GM23338 (cell line): ENCODE results near the gene DDX54. TPM values are rescaled to one million over a fixed set of nuclear protein-coding genes. Genes with fewer than 3 reads are reported as not detected.

Experiments
- ATAC-seq: fragments of 200-7000 bp; cut with Tn5 transposase; 3 replicates; pipeline ENCODE4 v1.9.1; 2020
- DNase-seq: peaks from one replicate; pipeline ENCODE4 v3.0.0-alpha.2; 2015; ENCODE audit warnings: low spot score
- H2AFZ ChIP-seq: fragments of 200-600 bp; sonication (generic); 2 replicates; pipeline ENCODE4 v1.8.0; 2016; ENCODE audit warnings: antibody characterized with exemption, mild to moderate bottlenecking, moderate library complexity
- H3F3A ChIP-seq: fragments of 200-600 bp; sonication (generic); replicated peaks from 2 replicates; pipeline ENCODE4 v1.8.0; 2017; ENCODE audit warnings: antibody characterized with exemption, mixed run types, low read depth
- H3K27ac ChIP-seq: fragments of 200-600 bp; sonication (generic); 2 replicates; pipeline ENCODE4 v1.6.1; 2016; ENCODE audit warnings: low read depth
- H3K27me3 ChIP-seq: fragments of 200-600 bp; sonication (generic); 2 replicates; pipeline ENCODE4 v1.8.0; 2016; ENCODE audit warnings: mild to moderate bottlenecking, mixed run types, moderate library complexity; ENCODE audit not compliant: insufficient read depth
- H3K36me3 ChIP-seq: fragments of 200-600 bp; sonication (generic); 2 replicates; pipeline ENCODE4 v1.8.0; 2016; ENCODE audit warnings: mild to moderate bottlenecking; ENCODE audit not compliant: insufficient read depth
- H3K4me1 ChIP-seq: fragments of 200-600 bp; sonication (generic); 2 replicates; pipeline ENCODE4 v1.8.0; 2016; ENCODE audit warnings: mild to moderate bottlenecking, moderate library complexity; ENCODE audit not compliant: insufficient read depth
- H3K4me2 ChIP-seq: fragments of 200-600 bp; sonication (generic); 2 replicates; pipeline ENCODE4 v1.7.1; 2017; ENCODE audit warnings: mixed run types
- H3K4me3 ChIP-seq: fragments of 200-600 bp; sonication (generic); 2 replicates; pipeline ENCODE4 v1.6.1; 2016; ENCODE audit warnings: mixed run types
- H3K79me2 ChIP-seq: fragments of 200-600 bp; sonication (generic); replicated peaks from 2 replicates; pipeline ENCODE4 v1.8.0; 2017; ENCODE audit warnings: mild to moderate bottlenecking; ENCODE audit not compliant: insufficient read depth
- H3K9me2 ChIP-seq: fragments of 200-600 bp; sonication (generic); 2 replicates; pipeline ENCODE4 v1.8.0; 2017; ENCODE audit not compliant: insufficient read depth
- H4K20me1 ChIP-seq: fragments of 200-600 bp; sonication (generic); replicated peaks from 2 replicates; pipeline ENCODE4 v1.8.0; 2017; ENCODE audit warnings: mild to moderate bottlenecking; ENCODE audit not compliant: insufficient read depth
- H3K27ac Mint-ChIP-seq: 2 replicates; pipeline ENCODE4 v1.8.0; 2020; ENCODE audit warnings: inconsistent platforms, mild to moderate bottlenecking, moderate library complexity, mixed read lengths
- H3K27me3 Mint-ChIP-seq: 3 replicates; pipeline ENCODE4 v1.8.0; 2022; ENCODE audit warnings: low read depth, mild to moderate bottlenecking, moderate library complexity, mixed read lengths, inconsistent platforms; ENCODE audit not compliant: insufficient read depth, poor library complexity
- H3K36me3 Mint-ChIP-seq: 3 replicates; pipeline ENCODE4 v1.8.0; 2021; ENCODE audit warnings: low read depth, mild to moderate bottlenecking, inconsistent platforms, moderate library complexity, mixed read lengths
- H3K4me1 Mint-ChIP-seq: 3 replicates; pipeline ENCODE4 v1.8.0; 2020; ENCODE audit warnings: mild to moderate bottlenecking, inconsistent platforms, mixed read lengths
- H3K4me3 Mint-ChIP-seq: 3 replicates; pipeline ENCODE4 v1.8.0; 2021; ENCODE audit warnings: moderate library complexity, mild to moderate bottlenecking, inconsistent platforms, mixed read lengths
- H3K9me3 Mint-ChIP-seq: 3 replicates; pipeline ENCODE4 v1.8.0; 2020; ENCODE audit warnings: moderate library complexity, mild to moderate bottlenecking, inconsistent platforms, mixed read lengths
- CREB1 ChIP-seq: fragments of 250-450 bp; sonication (Bioruptor Pico); IDR thresholded peaks from 2 replicates; pipeline ENCODE4 v1.5.0; 2020; ENCODE audit warnings: low read depth, mild to moderate bottlenecking, moderate library complexity
- EZH2 ChIP-seq: fragments of 200-600 bp; sonication (generic); IDR thresholded peaks from one replicate; pipeline ENCODE4 v1.8.0; 2017; ENCODE audit warnings: antibody characterized with exemption, mild to moderate bottlenecking, low read depth; ENCODE audit not compliant: unreplicated experiment
- EZH2phosphoT487 ChIP-seq: fragments of 200-600 bp; sonication (generic); IDR thresholded peaks from one replicate; pipeline ENCODE4 v1.8.1; 2018; ENCODE audit warnings: antibody characterized with exemption; ENCODE audit not compliant: unreplicated experiment
- JUNB ChIP-seq: IDR thresholded peaks from one replicate; pipeline ENCODE4 v1.6.1; 2016; ENCODE audit warnings: antibody characterized with exemption; ENCODE audit not compliant: unreplicated experiment
- POLR2AphosphoS5 ChIP-seq: IDR thresholded peaks from 2 replicates; pipeline ENCODE4 v1.6.1; 2016; ENCODE audit warnings: antibody characterized with exemption, low read depth
- ZNF331 ChIP-seq: fragments of 250-450 bp; sonication (Bioruptor Pico); IDR thresholded peaks from 2 replicates; pipeline ENCODE4 v1.5.0; 2020; ENCODE audit warnings: low read depth, mild to moderate bottlenecking, moderate library complexity
- ZNF462 ChIP-seq: fragments of 250-450 bp; sonication (Bioruptor Pico); IDR thresholded peaks from 2 replicates; pipeline ENCODE4 v1.5.0; 2020; ENCODE audit warnings: mild to moderate bottlenecking, moderate library complexity
- polyA plus RNA-seq: library from polyadenylated mRNA; unstranded; fragments of >200 nt; fragmentation: Nextera tagmentation; extraction: Ambion mirVana; gene quantifications from 2 replicates; pipeline ENCODE4 v1.2.1, GENCODE V29; 2016
- total RNA-seq: library from RNA; depleted of rRNA; stranded (reverse); fragments of >200 nt; shearing (Covaris generic); gene quantifications from 2 replicates; pipeline ENCODE4 v1.2.3, GENCODE V29; 2014
- TF ChIP-seq, protein P1 (sequence below): IDR thresholded peaks from 2 replicates; pipeline ENCODE4 v1.6.1; 2016; ENCODE audit warnings: antibody characterized with exemption
- TF ChIP-seq, protein P2 (sequence below), 2 experiments: fragments of 200-600 bp in 1 of 2; sonication (generic) in 1 of 2; conservative IDR thresholded peaks; 2 replicates each; pipeline versions ENCODE4 v1.5.1 to v1.6.1; 2016 to 2017; ENCODE audit warnings: antibody characterized with exemption in 2 of 2, low read depth in 2 of 2, mild to moderate bottlenecking in 2 of 2, moderate library complexity in 1 of 2

Gene DDX54
- total and polyA plus RNA-seq, 2 experiments from 2014 or later: 84.1 to 89.4 TPM

- TF ChIP-seq, protein P1, sequence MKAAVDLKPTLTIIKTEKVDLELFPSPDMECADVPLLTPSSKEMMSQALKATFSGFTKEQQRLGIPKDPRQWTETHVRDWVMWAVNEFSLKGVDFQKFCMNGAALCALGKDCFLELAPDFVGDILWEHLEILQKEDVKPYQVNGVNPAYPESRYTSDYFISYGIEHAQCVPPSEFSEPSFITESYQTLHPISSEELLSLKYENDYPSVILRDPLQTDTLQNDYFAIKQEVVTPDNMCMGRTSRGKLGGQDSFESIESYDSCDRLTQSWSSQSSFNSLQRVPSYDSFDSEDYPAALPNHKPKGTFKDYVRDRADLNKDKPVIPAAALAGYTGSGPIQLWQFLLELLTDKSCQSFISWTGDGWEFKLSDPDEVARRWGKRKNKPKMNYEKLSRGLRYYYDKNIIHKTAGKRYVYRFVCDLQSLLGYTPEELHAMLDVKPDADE: no peak
- TF ChIP-seq EZH2phosphoT487 (no peak), EZH2 (no peak)
- TF ChIP-seq, protein P2, sequence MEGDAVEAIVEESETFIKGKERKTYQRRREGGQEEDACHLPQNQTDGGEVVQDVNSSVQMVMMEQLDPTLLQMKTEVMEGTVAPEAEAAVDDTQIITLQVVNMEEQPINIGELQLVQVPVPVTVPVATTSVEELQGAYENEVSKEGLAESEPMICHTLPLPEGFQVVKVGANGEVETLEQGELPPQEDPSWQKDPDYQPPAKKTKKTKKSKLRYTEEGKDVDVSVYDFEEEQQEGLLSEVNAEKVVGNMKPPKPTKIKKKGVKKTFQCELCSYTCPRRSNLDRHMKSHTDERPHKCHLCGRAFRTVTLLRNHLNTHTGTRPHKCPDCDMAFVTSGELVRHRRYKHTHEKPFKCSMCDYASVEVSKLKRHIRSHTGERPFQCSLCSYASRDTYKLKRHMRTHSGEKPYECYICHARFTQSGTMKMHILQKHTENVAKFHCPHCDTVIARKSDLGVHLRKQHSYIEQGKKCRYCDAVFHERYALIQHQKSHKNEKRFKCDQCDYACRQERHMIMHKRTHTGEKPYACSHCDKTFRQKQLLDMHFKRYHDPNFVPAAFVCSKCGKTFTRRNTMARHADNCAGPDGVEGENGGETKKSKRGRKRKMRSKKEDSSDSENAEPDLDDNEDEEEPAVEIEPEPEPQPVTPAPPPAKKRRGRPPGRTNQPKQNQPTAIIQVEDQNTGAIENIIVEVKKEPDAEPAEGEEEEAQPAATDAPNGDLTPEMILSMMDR (conservative IDR thresholded peaks at IDR 0.05; ENCODE audit: low read depth in 2 of 2): no peak
Observed at GRCh38 chr12:113201187-113202177, 16.2 kb upstream of the DDX54 start (continued).

GRCh38 chr12:113200021-113200797 is 14.9 kb upstream of the DDX54 start:
- Mint-ChIP-seq H3K4me3 (no peak overlapping the region), H3K36me3 (no peaks in the 10 kb centered on the region), H3K27me3 (peaks cover 4% of the 10 kb centered on the region), H3K27ac (no peak overlapping the region), H3K4me1 (peaks cover 4% of the 10 kb centered on the region; the same call in 1 of the 3 replicates), H3K9me3 (no peaks in the 10 kb centered on the region)
- Histone ChIP-seq H2AFZ (no peak overlapping the region), H3K79me2 (no peaks in the 10 kb centered on the region), H3K27ac (no peak overlapping the region), H3K4me3 (no peak overlapping the region), H3F3A (no peaks in the 10 kb centered on the region), H3K27me3 (no peaks in the 10 kb centered on the region), H3K4me2 (no peak overlapping the region), H3K36me3 (no peaks in the 10 kb centered on the region), H3K9me2 (no peaks in the 10 kb centered on the region), H3K4me1 (no peaks in the 10 kb centered on the region; the same call in 1 of the 2 replicates), H4K20me1 (no peaks in the 10 kb centered on the region)
- ATAC-seq (no peak), DNase-seq (no peak)
- no peak for TF ChIP-seq CREB1 (CRISPR knock-in tag)
- no peak for TF ChIP-seq ZNF462 (CRISPR knock-in tag)
- TF ChIP-seq, protein P1: no peak
- TF ChIP-seq JUNB: no peak
- TF ChIP-seq ZNF331 (CRISPR knock-in tag): no peak
- TF ChIP-seq EZH2: no peak
- TF ChIP-seq EZH2phosphoT487: no peak
- no peak for TF ChIP-seq POLR2AphosphoS5
